K562 (cell line): ENCODE data around the gene SLC25A21. TPM values are rescaled to one million over a fixed set of nuclear protein-coding genes. Genes with fewer than 3 reads are reported as not detected.

ENCODE experiments used
- ATAC-seq: fragments of 200-7000 bp; cut with Tn5 transposase; 3 replicates; pipeline ENCODE4 v1.9.1; 2020; ENCODE audit warnings: moderate library complexity
- BruUV-seq: library from RNA; stranded (reverse); fragments of 400-500 nt; replicated peaks from 2 replicates; lab custom pipeline; 2021; lab: Mats Ljungman, UMichigan
- CTCF ChIA-PET: fragments of 300-600 bp; formaldehyde crosslinking; extraction: SDS; loops from one replicate; lab custom pipeline; 2021; ENCODE audit warnings: low intra/inter-chr PET ratio; lab: Yijun Ruan, JAX
- POLR2A ChIA-PET: fragments of 300-600, 350-650 bp; sonication (Branson Sonifier 250); formaldehyde crosslinking; extraction: SDS; loops from one replicate; lab custom pipeline; 2021; ENCODE audit warnings: antibody characterized with exemption, inconsistent platforms; lab: Yijun Ruan, JAX
- DNase-seq, 4 experiments: peaks; one replicate each; pipeline versions ENCODE4 v3.0.0 to v3.0.0-alpha.2; 2011 to 2018; ENCODE audit warnings: low spot score in 3 of 4, mixed read lengths in 3 of 4; ENCODE audit errors: extremely low read depth in 1 of 4
- FAIRE-seq: peaks from 2 replicates; lab custom pipeline; 2011; peaks lifted over from hg19 to GRCh38; lab: Jason Lieb, UNC
- H2AFZ ChIP-seq: 2 replicates; pipeline ENCODE4 v1.6.0; 2011; ENCODE audit warnings: low read depth, low read length, control low read depth, inconsistent platforms
- H3K27ac ChIP-seq: fragments of 200-600 bp; 3 replicates; pipeline ENCODE4 v1.8.0; 2011; ENCODE audit warnings: low read depth, mild to moderate bottlenecking, control low read depth, inconsistent platforms, low read length, moderate library complexity, mixed read lengths; ENCODE audit errors: extremely low read depth
- H3K27me3 ChIP-seq, 2 experiments: fragments of 300-600 bp in 1 of 2; 2 replicates in 1 of 2; 3 replicates in 1 of 2; pipeline versions ENCODE4 v1.6.0 to v1.8.0; 2011; ENCODE audit warnings: inconsistent platforms in 2 of 2, low read length in 2 of 2, mild to moderate bottlenecking in 1 of 2, mixed read lengths in 1 of 2, moderate library complexity in 1 of 2; ENCODE audit not compliant: control insufficient read depth in 2 of 2, insufficient read depth in 2 of 2
- H3K36me3 ChIP-seq: fragments of 300-600 bp; 3 replicates; pipeline ENCODE4 v1.8.0; 2011; ENCODE audit warnings: mild to moderate bottlenecking, low read length, inconsistent platforms; ENCODE audit not compliant: control insufficient read depth, insufficient read depth
- H3K4me1 ChIP-seq, 2 experiments: fragments of 200-600 bp in 1 of 2; replicated peaks in 1 of 2; 2 replicates in 1 of 2; 3 replicates in 1 of 2; pipeline versions ENCODE4 v1.5.1 to v1.8.0; 2011; ENCODE audit warnings: inconsistent platforms in 2 of 2, low read length in 2 of 2, mild to moderate bottlenecking in 1 of 2, mixed read lengths in 1 of 2, moderate library complexity in 1 of 2; ENCODE audit not compliant: control insufficient read depth in 2 of 2, insufficient read depth in 2 of 2
- H3K4me2 ChIP-seq: 2 replicates; pipeline ENCODE4 v1.6.1; 2011; ENCODE audit warnings: low read length, control low read depth, inconsistent platforms, mixed read lengths; ENCODE audit not compliant: insufficient read depth
- H3K4me3 ChIP-seq: fragments of 200-600 bp; sonication (generic), shearing (Covaris generic); 2 replicates; pipeline ENCODE4 v1.5.1; 2016; ENCODE audit warnings: control low read depth, inconsistent platforms
- H3K79me2 ChIP-seq: fragments of 200-600 bp; 3 replicates; pipeline ENCODE4 v1.8.0; 2011; ENCODE audit warnings: low read length, inconsistent platforms; ENCODE audit not compliant: control insufficient read depth, insufficient read depth
- H3K9ac ChIP-seq, 2 experiments: 2 replicates each; pipeline versions ENCODE4 v1.6.0 to v1.6.1; 2011; ENCODE audit warnings: low read depth in 2 of 2, low read length in 2 of 2, control low read depth in 1 of 2, inconsistent platforms in 1 of 2, mild to moderate bottlenecking in 1 of 2, mixed read lengths in 1 of 2; ENCODE audit not compliant: insufficient read depth in 1 of 2
- H3K9me1 ChIP-seq: one replicate; pipeline ENCODE4 v1.6.0; 2011; ENCODE audit warnings: inconsistent platforms, mild to moderate bottlenecking, low read length, moderate library complexity; ENCODE audit not compliant: control insufficient read depth, insufficient read depth
- H3K9me3 ChIP-seq: replicated peaks from 2 replicates; pipeline ENCODE4 v1.5.1; 2011; ENCODE audit warnings: low read depth, low read length, inconsistent platforms; ENCODE audit not compliant: control insufficient read depth, insufficient read depth
- H4K20me1 ChIP-seq: replicated peaks from 2 replicates; pipeline ENCODE4 v1.6.1; 2011; ENCODE audit warnings: low read length, inconsistent platforms, mixed read lengths; ENCODE audit not compliant: control insufficient read depth, insufficient read depth
- ADNP ChIP-seq: fragments of 200-800 bp; sonication (Bioruptor generic); IDR thresholded peaks from 2 replicates; pipeline ENCODE4 v1.6.1; 2016; ENCODE audit warnings: missing genetic modification characterization, missing compliant biosample characterization
- BCL6 ChIP-seq: fragments of 250-450 bp; sonication (Bioruptor Pico); IDR thresholded peaks from 2 replicates; pipeline ENCODE4 v1.4.0; 2020
- CAMTA2 ChIP-seq: fragments of 250-450 bp; sonication (Bioruptor Pico); conservative IDR thresholded peaks from 2 replicates; pipeline ENCODE4 v1.5.1; 2022
- DIDO1 ChIP-seq: fragments of 450-650 bp; IDR thresholded peaks from 2 replicates; pipeline ENCODE4 v1.6.1; 2016; ENCODE audit warnings: low read depth, missing biosample characterization, missing genetic modification characterization
- E2F1 ChIP-seq: sonication (generic); formaldehyde crosslinking; IDR thresholded peaks from 2 replicates; pipeline ENCODE4 v1.8.1; 2023; ENCODE audit warnings: mild to moderate bottlenecking, missing genetic modification reagents, moderate library complexity
- KDM5B ChIP-seq: fragments of 200-600 bp; sonication (generic); IDR thresholded peaks from 2 replicates; pipeline ENCODE4 v1.6.1; 2012; ENCODE audit warnings: low read depth, mild to moderate bottlenecking, moderate library complexity, low read length, control low read depth, inconsistent platforms; ENCODE audit not compliant: insufficient replicate concordance
- MAFF ChIP-seq: IDR thresholded peaks from 2 replicates; pipeline ENCODE4 v1.6.1; 2012; ENCODE audit warnings: low read length, improper control_type of control experiment
- POU5F1 ChIP-seq: fragments of 150-350 bp; IDR thresholded peaks from 2 replicates; pipeline ENCODE4 v1.6.1; 2014; ENCODE audit warnings: borderline replicate concordance, low read length, low read depth, mild to moderate bottlenecking; ENCODE audit not compliant: partially characterized antibody
- RNF219 ChIP-seq: fragments of 250-450 bp; sonication (Bioruptor Pico); IDR thresholded peaks from 2 replicates; pipeline ENCODE4 v1.5.0; 2022; ENCODE audit warnings: mild to moderate bottlenecking
- SMAD2 ChIP-seq: fragments of 150-350 bp; IDR thresholded peaks from 2 replicates; pipeline ENCODE4 v1.6.1; 2014; ENCODE audit warnings: low read depth, mild to moderate bottlenecking, low read length
- SRSF7 ChIP-seq: fragments of 200-400 bp; formaldehyde crosslinking; optimal IDR thresholded peaks from 2 replicates; pipeline ENCODE3; 2017; ENCODE audit warnings: mild to moderate bottlenecking, low read depth, low read length
- ZNF124 ChIP-seq: sonication (generic); formaldehyde crosslinking; IDR thresholded peaks from 2 replicates; pipeline ENCODE4 v1.8.1; 2022; ENCODE audit warnings: missing genetic modification reagents
- ZNF143 ChIP-seq: sonication (generic); formaldehyde crosslinking; IDR thresholded peaks from 2 replicates; pipeline ENCODE4 v1.9.0; 2022; ENCODE audit warnings: mild to moderate bottlenecking, missing genetic modification reagents
- in situ Hi-C: fragments of 300-500 bp; cut with MboI; formaldehyde crosslinking; loops from 4 replicates; pipeline ENCODE4 v1.15.0; 2018; ENCODE audit warnings: inconsistent platforms, mixed read lengths
- intact Hi-C: fragments of 100-400 bp; cut with micrococcal nuclease; formaldehyde crosslinking; loops from 2 replicates; pipeline ENCODE4 v1.14.2; 2022
- polyA plus RNA-seq, 8 experiments: library from polyadenylated mRNA; depleted of rRNA in 4 of 8; stranded (reverse) in 5 of 8; unstranded in 3 of 8; fragments of >200 nt; fragmentation: Nextera tagmentation in 2 of 8; fragmentation: Illumina TruSeq in 1 of 8; extraction: Ambion mirVana in 2 of 8; extraction: Trizol in 1 of 8; gene quantifications; 2 replicates each; pipeline versions ENCODE4 v1.2.1 to v1.2.3, GENCODE V29; 2011 to 2014; ENCODE audit warnings: inconsistent platforms in 1 of 8, missing spikeins in 1 of 8
- total RNA-seq, 7 experiments: library from RNA; depleted of rRNA in 6 of 7; stranded (reverse); fragments of >200 nt in 6 of 7; fragmentation: Illumina TruSeq in 2 of 7; extraction: Trizol in 2 of 7; gene quantifications; 2 replicates each; pipeline versions ENCODE4 v1.2.1 to v1.2.3, GENCODE V29; 2011 to 2021; ENCODE audit warnings: low replicate concordance in 1 of 7

SLC25A21 gene
- total and polyA plus RNA-seq, 9 of the 15 experiments (the other 6 are each of a cell fraction or from before 2014, with no cell fraction given) = 15.2 to 46.7 (median 28.7) TPM

DNA sequence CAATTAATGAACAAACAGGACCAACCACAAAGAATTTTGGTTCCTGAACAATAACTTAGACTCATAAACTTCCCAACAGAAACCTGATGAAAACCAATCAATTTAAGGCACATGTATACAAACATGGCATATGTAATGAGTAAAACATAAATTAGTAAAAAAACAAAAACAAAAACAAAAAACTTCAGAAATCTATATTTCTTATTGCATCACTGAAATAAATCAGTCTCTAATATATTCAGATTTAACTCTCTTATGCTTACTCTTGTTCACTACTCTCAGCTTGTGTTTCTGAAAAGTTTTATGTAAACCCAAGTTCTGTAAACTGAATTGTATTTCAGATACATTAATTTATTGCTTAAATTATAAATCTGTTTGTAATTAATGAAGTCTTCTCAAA lies 233.7 kb downstream of the SLC25A21 start:
- TF ChIP-seq SMAD2 (no peak), KDM5B (no peak), MAFF (no peak), CAMTA2 (CRISPR knock-in tag) (no peak), DIDO1 (tag) (no peak), POU5F1 (no peak), BCL6 (CRISPR knock-in tag) (no peak), RNF219 (CRISPR knock-in tag) (no peak), ZNF143 (no peak), ADNP (tag) (no peak), ZNF124 (CRISPR knock-in tag) (no peak), E2F1 (no peak), SRSF7 (no peak)
- TF ChIP-seq, all 486 proteins: peak for 0
- Histone ChIP-seq H2AFZ (no peak overlapping the region), H3K4me1 (no peaks in the 10 kb centered on the region), H3K27me3 (no peaks in the 10 kb centered on the region), H3K4me3 (no peak overlapping the region), H3K79me2 (no peaks in the 10 kb centered on the region), H3K9me1 (no peaks in the 10 kb centered on the region), H3K9me3 (no peaks in the 10 kb centered on the region), H3K27ac (no peak overlapping the region), H3K36me3 (no peaks in the 10 kb centered on the region; the same call in 2 of the 3 replicates), H3K9ac (no peak overlapping the region), H4K20me1 (no peaks in the 10 kb centered on the region), H3K4me2 (no peak overlapping the region)
- intact Hi-C loops = no loop called here
- POLR2A ChIA-PET = no interaction called here
- CTCF ChIA-PET = no interaction called here
- no peak for DNase-seq
- in situ Hi-C loops = no loop called here
- ATAC-seq = no peak
- no peak for FAIRE-seq
- BruUV-seq = no TSS peak
